Neural progenitor cell (in vitro differentiated cells): Measurements from ENCODE around the gene MEPCE. TPM values are rescaled to one million over a fixed set of nuclear protein-coding genes. Genes with fewer than 3 reads are reported as not detected.

Experiments used
- DNase-seq: peaks from one replicate; pipeline ENCODE4 v3.0.0-alpha.2; 2016; ENCODE audit warnings: low spot score
- H2AFZ ChIP-seq: fragments of 200-600 bp; sonication (generic); replicated peaks from 2 replicates; pipeline ENCODE4 v1.6.1; 2016; ENCODE audit warnings: antibody characterized with exemption
- H3F3A ChIP-seq: fragments of 200-600 bp; sonication (generic); 2 replicates; pipeline ENCODE4 v1.6.1; 2016; ENCODE audit warnings: antibody characterized with exemption, low read depth
- H3K27ac ChIP-seq: fragments of 200-600 bp; sonication (generic); 2 replicates; pipeline ENCODE4 v1.5.1; 2016; ENCODE audit warnings: mild to moderate bottlenecking
- H3K27me3 ChIP-seq: fragments of 200-600 bp; sonication (generic); 2 replicates; pipeline ENCODE4 v1.6.1; 2016; ENCODE audit warnings: mild to moderate bottlenecking, moderate library complexity
- H3K36me3 ChIP-seq: fragments of 200-600 bp; sonication (generic); 2 replicates; pipeline ENCODE4 v1.5.1; 2016
- H3K4me1 ChIP-seq: fragments of 200-600 bp; sonication (generic); 2 replicates; pipeline ENCODE4 v1.6.1; 2016; ENCODE audit warnings: mixed run types
- H3K4me2 ChIP-seq: fragments of 200-600 bp; sonication (generic); 2 replicates; pipeline ENCODE4 v1.6.1; 2016
- H3K4me3 ChIP-seq: fragments of 200-600 bp; sonication (generic); 2 replicates; pipeline ENCODE4 v1.5.1; 2016
- H3K79me2 ChIP-seq: fragments of 200-600 bp; sonication (generic); 2 replicates; pipeline ENCODE4 v1.6.1; 2016; ENCODE audit warnings: low read depth
- H3K9ac ChIP-seq: fragments of 200-600 bp; sonication (generic); 2 replicates; pipeline ENCODE4 v1.6.1; 2016
- H3K9me3 ChIP-seq: fragments of 200-600 bp; sonication (generic); 2 replicates; pipeline ENCODE4 v1.5.1; 2016; ENCODE audit warnings: low read depth
- H4K20me1 ChIP-seq: fragments of 200-600 bp; sonication (generic); 2 replicates; pipeline ENCODE4 v1.6.1; 2016; ENCODE audit warnings: low read depth
- H3K27ac Mint-ChIP-seq: 3 replicates; pipeline ENCODE4 v1.8.0; 2021; ENCODE audit warnings: mixed read lengths
- H3K27me3 Mint-ChIP-seq: 2 replicates; pipeline ENCODE4 v1.8.0; 2022; ENCODE audit warnings: low read depth, mild to moderate bottlenecking, inconsistent platforms, moderate library complexity, mixed read lengths; ENCODE audit not compliant: insufficient read depth
- H3K36me3 Mint-ChIP-seq: 3 replicates; pipeline ENCODE4 v1.8.0; 2021; ENCODE audit warnings: mixed read lengths
- H3K4me1 Mint-ChIP-seq: 3 replicates; pipeline ENCODE4 v1.8.0; 2021; ENCODE audit warnings: mixed read lengths
- H3K4me3 Mint-ChIP-seq: 3 replicates; pipeline ENCODE4 v1.8.0; 2021; ENCODE audit warnings: mild to moderate bottlenecking, moderate library complexity, mixed read lengths
- H3K9me3 Mint-ChIP-seq: 3 replicates; pipeline ENCODE4 v1.8.0; 2020; ENCODE audit warnings: mixed read lengths
- EZH2 ChIP-seq: fragments of 200-600 bp; sonication (generic); IDR thresholded peaks from 2 replicates; pipeline ENCODE4 v1.6.1; 2017; ENCODE audit warnings: antibody characterized with exemption, mild to moderate bottlenecking, moderate library complexity
- EZH2phosphoT487 ChIP-seq: fragments of 200-600 bp; sonication (generic); IDR thresholded peaks from 2 replicates; pipeline ENCODE4 v1.6.1; 2017; ENCODE audit warnings: antibody characterized with exemption
- total RNA-seq: library from RNA; depleted of rRNA; stranded (reverse); fragments of >200 nt; gene quantifications from 2 replicates; pipeline ENCODE4 v1.2.3, GENCODE V29; 2015; ENCODE audit warnings: low replicate concordance
- TF ChIP-seq, protein P1 (sequence below): fragments of 200-600 bp; sonication (generic); IDR thresholded peaks from 2 replicates; pipeline ENCODE4 v1.5.1; 2017; ENCODE audit warnings: antibody characterized with exemption, mild to moderate bottlenecking

MEPCE gene
- total RNA-seq, 1 donor from 2014 or later = 16.4 TPM

GRCh38 chr7:100418930-100419659, 10.5 kb upstream of the MEPCE start:
- H3K27ac ChIP-seq = no peak overlapping the region
- no peaks in the 10 kb centered on the region for H3K9me3 Mint-ChIP-seq
- TF ChIP-seq EZH2phosphoT487 (no peak), EZH2 (no peak)
- TF ChIP-seq, protein P1, sequence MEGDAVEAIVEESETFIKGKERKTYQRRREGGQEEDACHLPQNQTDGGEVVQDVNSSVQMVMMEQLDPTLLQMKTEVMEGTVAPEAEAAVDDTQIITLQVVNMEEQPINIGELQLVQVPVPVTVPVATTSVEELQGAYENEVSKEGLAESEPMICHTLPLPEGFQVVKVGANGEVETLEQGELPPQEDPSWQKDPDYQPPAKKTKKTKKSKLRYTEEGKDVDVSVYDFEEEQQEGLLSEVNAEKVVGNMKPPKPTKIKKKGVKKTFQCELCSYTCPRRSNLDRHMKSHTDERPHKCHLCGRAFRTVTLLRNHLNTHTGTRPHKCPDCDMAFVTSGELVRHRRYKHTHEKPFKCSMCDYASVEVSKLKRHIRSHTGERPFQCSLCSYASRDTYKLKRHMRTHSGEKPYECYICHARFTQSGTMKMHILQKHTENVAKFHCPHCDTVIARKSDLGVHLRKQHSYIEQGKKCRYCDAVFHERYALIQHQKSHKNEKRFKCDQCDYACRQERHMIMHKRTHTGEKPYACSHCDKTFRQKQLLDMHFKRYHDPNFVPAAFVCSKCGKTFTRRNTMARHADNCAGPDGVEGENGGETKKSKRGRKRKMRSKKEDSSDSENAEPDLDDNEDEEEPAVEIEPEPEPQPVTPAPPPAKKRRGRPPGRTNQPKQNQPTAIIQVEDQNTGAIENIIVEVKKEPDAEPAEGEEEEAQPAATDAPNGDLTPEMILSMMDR = no peak
- H3K27ac Mint-ChIP-seq = no peak overlapping the region
- H3K4me1 ChIP-seq = no peaks in the 10 kb centered on the region
- no peaks in the 10 kb centered on the region for H4K20me1 ChIP-seq
- H3K27me3 Mint-ChIP-seq = no peaks in the 10 kb centered on the region
- no peak overlapping the region for H3K4me3 ChIP-seq
- H3K4me3 Mint-ChIP-seq = no peak overlapping the region
- H3K36me3 Mint-ChIP-seq = no peaks in the 10 kb centered on the region
- H3K4me1 Mint-ChIP-seq = peaks cover 3% of the 10 kb centered on the region
- no peaks in the 10 kb centered on the region for H3K79me2 ChIP-seq
- DNase-seq = no peak
- no peaks in the 10 kb centered on the region for H3K9me3 ChIP-seq
- no peaks in the 10 kb centered on the region for H3F3A ChIP-seq
- H3K9ac ChIP-seq = no peak overlapping the region
- no peaks in the 10 kb centered on the region for H3K27me3 ChIP-seq
- H2AFZ ChIP-seq = no peak overlapping the region
- no peaks in the 10 kb centered on the region for H3K36me3 ChIP-seq
- no peak overlapping the region for H3K4me2 ChIP-seq

GRCh38 chr7:100419660-100420226, 9.9 kb upstream of the MEPCE start:
- H3K27me3 ChIP-seq = no peaks in the 10 kb centered on the region
- Mint-ChIP-seq H3K27me3 (no peaks in the 10 kb centered on the region), H3K4me1 (peaks cover 3% of the 10 kb centered on the region), H3K36me3 (no peaks in the 10 kb centered on the region), H3K27ac (no peak overlapping the region), H3K4me3 (no peak overlapping the region), H3K9me3 (no peaks in the 10 kb centered on the region)
- TF ChIP-seq EZH2phosphoT487 = no peak
- TF ChIP-seq, protein P1 = no peak
- no peak for TF ChIP-seq EZH2
- H3K4me3 ChIP-seq = no peak overlapping the region
- H2AFZ ChIP-seq = no peak overlapping the region
- H3F3A ChIP-seq = no peaks in the 10 kb centered on the region
- no peaks in the 10 kb centered on the region for H3K9me3 ChIP-seq
- no peaks in the 10 kb centered on the region for H3K36me3 ChIP-seq
- DNase-seq = no peak
- no peaks in the 10 kb centered on the region for H3K79me2 ChIP-seq
- no peak overlapping the region for H3K4me2 ChIP-seq
- H4K20me1 ChIP-seq = no peaks in the 10 kb centered on the region
- no peak overlapping the region for H3K9ac ChIP-seq
- no peak overlapping the region for H3K27ac ChIP-seq
- no peaks in the 10 kb centered on the region for H3K4me1 ChIP-seq

DNA sequence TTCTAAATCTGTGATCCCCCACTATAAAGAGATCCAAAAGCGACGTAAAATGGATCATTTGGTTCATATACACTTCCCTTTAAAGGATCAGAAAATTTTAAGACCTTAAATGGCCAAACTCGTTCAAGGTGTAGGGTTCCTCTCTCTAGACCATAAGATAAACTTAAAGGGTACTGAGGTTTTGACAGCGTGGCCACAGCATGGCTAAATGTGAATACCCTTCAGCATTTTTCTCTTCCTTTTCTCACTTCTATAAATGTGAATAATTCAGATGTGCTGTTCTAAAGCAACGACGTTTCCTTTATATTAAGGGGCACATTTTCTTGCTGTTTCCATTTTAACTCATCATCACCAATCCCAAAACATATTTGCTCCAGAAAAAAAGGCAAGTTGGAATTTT, 6.3 kb upstream of the MEPCE start:
- no peak overlapping the region for H3K4me3 ChIP-seq
- H3K9me3 ChIP-seq = no peaks in the 10 kb centered on the region
- H3K27me3 ChIP-seq = peaks cover 10% of the 10 kb centered on the region
- H3K36me3 ChIP-seq = no peaks in the 10 kb centered on the region
- DNase-seq = no peak
- no peaks in the 10 kb centered on the region for H4K20me1 ChIP-seq
- H3K4me1 ChIP-seq = no peaks in the 10 kb centered on the region
- peaks cover under 1% of the 10 kb centered on the region for H3F3A ChIP-seq
- no peak overlapping the region for H3K27ac Mint-ChIP-seq
- no peak overlapping the region for H3K9ac ChIP-seq
- no peaks in the 10 kb centered on the region for H3K27me3 Mint-ChIP-seq
- no peaks in the 10 kb centered on the region for H3K79me2 ChIP-seq
- H3K36me3 Mint-ChIP-seq = no peaks in the 10 kb centered on the region
- no peak overlapping the region for H3K27ac ChIP-seq
- H3K4me3 Mint-ChIP-seq = no peak overlapping the region
- no peaks in the 10 kb centered on the region for H3K9me3 Mint-ChIP-seq
- no peak overlapping the region for H3K4me2 ChIP-seq
- no peak overlapping the region for H2AFZ ChIP-seq
- H3K4me1 Mint-ChIP-seq = peaks cover 3% of the 10 kb centered on the region
- TF ChIP-seq, protein P1 = no peak
- TF ChIP-seq EZH2 (no peak), EZH2phosphoT487 (no peak)
